ENCODE results near the gene RASL11A.

DNA sequence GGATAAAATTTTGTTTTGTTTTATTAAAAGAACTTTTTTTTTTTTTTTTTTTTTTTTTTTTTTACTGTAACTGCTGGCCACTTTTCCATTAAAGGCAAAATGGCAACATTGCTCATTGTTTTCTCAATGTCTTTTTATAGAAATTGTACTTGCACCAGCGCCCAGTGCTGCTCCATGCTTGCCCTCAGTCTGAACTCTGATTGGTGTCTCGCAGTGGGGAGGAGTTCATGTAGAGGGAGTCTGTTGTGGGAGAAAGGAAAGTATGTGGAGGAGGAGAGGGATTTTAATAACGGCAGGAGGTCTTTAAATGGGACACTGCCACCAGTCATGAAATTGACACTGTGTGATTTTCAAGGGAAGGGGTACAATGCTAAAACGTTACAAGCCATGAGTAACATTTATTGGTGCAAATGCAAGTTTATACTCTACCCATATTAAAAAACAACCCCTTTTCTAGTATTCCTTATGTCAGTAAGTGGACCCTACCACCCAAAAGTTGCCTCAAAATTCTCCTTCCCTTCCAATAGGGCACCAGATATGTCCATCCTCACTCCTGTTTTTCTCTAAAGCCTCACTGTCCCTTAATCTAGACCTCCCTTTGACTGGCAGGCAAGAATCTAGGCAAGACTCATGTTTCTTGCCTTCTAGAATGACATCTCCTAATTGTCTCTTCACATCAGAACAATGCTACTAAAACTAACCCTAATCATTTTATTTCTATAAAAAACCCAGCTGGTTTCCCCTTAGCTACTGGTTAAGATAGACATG lies 3.2 kb downstream of the RASL11A start:
- TF ChIP-seq, protein P1, sequence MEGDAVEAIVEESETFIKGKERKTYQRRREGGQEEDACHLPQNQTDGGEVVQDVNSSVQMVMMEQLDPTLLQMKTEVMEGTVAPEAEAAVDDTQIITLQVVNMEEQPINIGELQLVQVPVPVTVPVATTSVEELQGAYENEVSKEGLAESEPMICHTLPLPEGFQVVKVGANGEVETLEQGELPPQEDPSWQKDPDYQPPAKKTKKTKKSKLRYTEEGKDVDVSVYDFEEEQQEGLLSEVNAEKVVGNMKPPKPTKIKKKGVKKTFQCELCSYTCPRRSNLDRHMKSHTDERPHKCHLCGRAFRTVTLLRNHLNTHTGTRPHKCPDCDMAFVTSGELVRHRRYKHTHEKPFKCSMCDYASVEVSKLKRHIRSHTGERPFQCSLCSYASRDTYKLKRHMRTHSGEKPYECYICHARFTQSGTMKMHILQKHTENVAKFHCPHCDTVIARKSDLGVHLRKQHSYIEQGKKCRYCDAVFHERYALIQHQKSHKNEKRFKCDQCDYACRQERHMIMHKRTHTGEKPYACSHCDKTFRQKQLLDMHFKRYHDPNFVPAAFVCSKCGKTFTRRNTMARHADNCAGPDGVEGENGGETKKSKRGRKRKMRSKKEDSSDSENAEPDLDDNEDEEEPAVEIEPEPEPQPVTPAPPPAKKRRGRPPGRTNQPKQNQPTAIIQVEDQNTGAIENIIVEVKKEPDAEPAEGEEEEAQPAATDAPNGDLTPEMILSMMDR (conservative IDR thresholded peaks at IDR 0.05 in 1 of 2, IDR thresholded peaks at IDR 0.05 in 1 of 2; ENCODE audit: extremely low read depth in 1 of 2, insufficient read depth in 1 of 2, low read depth in 1 of 2, low read length in 2 of 2), result no peak
- TF ChIP-seq EZH2 (IDR thresholded peaks at IDR 0.05; ENCODE audit: borderline replicate concordance, low read length), result no peak
